WTC11 (cell line): ENCODE data around the gene DHFR. TPM values are rescaled to one million over a fixed set of nuclear protein-coding genes. Genes with fewer than 3 reads are reported as not detected.

Experiments used
- ATAC-seq: fragments of 200-7000 bp; cut with Tn5 transposase; 2 replicates; pipeline ENCODE4 v1.10.0; 2021; ENCODE audit warnings: mild to moderate bottlenecking, moderate library complexity
- CTCF ChIA-PET: fragments of 300-600 bp; sonication (Branson Sonifier 250); formaldehyde crosslinking; loops from one replicate; lab custom pipeline; 2021; ENCODE audit warnings: antibody characterized with exemption; lab: Charles Lee
- POLR2A ChIA-PET: fragments of 350-600 bp; sonication (Branson Sonifier 250); formaldehyde crosslinking; loops from one replicate; lab custom pipeline; 2021; ENCODE audit warnings: antibody characterized with exemption; lab: Charles Lee
- DNase-seq: peaks from one replicate; pipeline ENCODE4 v3.0.0; 2021; ENCODE audit warnings: low spot score
- H3K27ac Mint-ChIP-seq: 2 replicates; pipeline ENCODE4 v1.8.0; 2021; ENCODE audit warnings: mixed read lengths
- H3K27me3 Mint-ChIP-seq: 2 replicates; pipeline ENCODE4 v1.8.0; 2021; ENCODE audit warnings: low read depth, mild to moderate bottlenecking, moderate library complexity, mixed read lengths
- H3K36me3 Mint-ChIP-seq: 2 replicates; pipeline ENCODE4 v1.8.0; 2021; ENCODE audit warnings: mixed read lengths
- H3K4me1 Mint-ChIP-seq: 2 replicates; pipeline ENCODE4 v1.8.0; 2022; ENCODE audit warnings: mixed read lengths
- H3K4me3 Mint-ChIP-seq: 2 replicates; pipeline ENCODE4 v1.8.0; 2021; ENCODE audit warnings: mild to moderate bottlenecking, moderate library complexity, mixed read lengths
- H3K9me3 Mint-ChIP-seq: 2 replicates; pipeline ENCODE4 v1.8.0; 2021; ENCODE audit warnings: mixed read lengths
- ESRRA ChIP-seq: sonication (generic); formaldehyde crosslinking; IDR thresholded peaks from 2 replicates; pipeline ENCODE4 v1.8.1; 2022; ENCODE audit warnings: mild to moderate bottlenecking, missing genetic modification reagents, borderline replicate concordance
- FOXJ3 ChIP-seq: sonication (generic); formaldehyde crosslinking; IDR thresholded peaks from 2 replicates; pipeline ENCODE4 v1.9.0; 2021; ENCODE audit warnings: missing genetic modification reagents, mild to moderate bottlenecking, borderline replicate concordance
- IRF2 ChIP-seq: sonication (generic); formaldehyde crosslinking; IDR thresholded peaks from 2 replicates; pipeline ENCODE4 v1.8.0; 2022; ENCODE audit warnings: low read depth, missing genetic modification reagents, borderline replicate concordance
- TCF7 ChIP-seq: sonication (generic); formaldehyde crosslinking; IDR thresholded peaks from 2 replicates; pipeline ENCODE4 v1.8.0; 2022; ENCODE audit warnings: mild to moderate bottlenecking, low read depth, missing genetic modification reagents, moderate library complexity
- total RNA-seq: library from RNA; stranded (reverse); gene quantifications from 3 replicates; pipeline ENCODE4 v1.2.3, GENCODE V29; 2021

Gene DHFR
- total RNA-seq, 1 experiment from 2014 or later: 68.0 TPM

DNA sequence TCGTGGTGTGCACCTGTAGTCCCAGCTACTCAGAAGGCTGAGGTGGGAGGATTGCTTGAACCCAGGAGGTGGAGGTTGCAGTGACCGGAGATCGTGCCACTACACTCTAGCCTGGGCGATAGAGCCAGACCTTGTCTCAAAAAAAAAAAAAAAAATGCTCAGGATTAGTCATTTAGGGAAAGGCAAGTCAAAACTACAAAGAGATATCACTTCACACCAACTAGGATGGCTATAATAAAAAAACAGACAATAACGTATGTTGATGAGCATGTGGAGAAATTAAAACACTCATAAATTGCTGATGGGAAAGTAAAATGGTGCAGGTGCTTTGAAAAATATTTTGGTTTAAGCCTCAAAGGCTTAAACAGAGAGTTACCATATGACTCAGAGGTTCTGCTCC lies 78.4 kb downstream of the DHFR start:
- TF ChIP-seq IRF2 (CRISPR knock-in tag) (no peak), TCF7 (no peak), ESRRA (no peak), FOXJ3 (CRISPR knock-in tag) (no peak)
- Mint-ChIP-seq H3K36me3 (0 out of 2 replicates have a peak, but pooled peaks cover 2% of the 10 kb centered on the region), H3K4me1 (0 out of 2 replicates have a peak, but pooled peaks cover 4% of the 10 kb centered on the region), H3K9me3 (peaks cover 8% of the 10 kb centered on the region), H3K27ac (no peak overlapping the region), H3K27me3 (peaks cover 73% of the 10 kb centered on the region), H3K4me3 (no peak overlapping the region)
- ATAC-seq (no peak), DNase-seq (no peak)
- ChIA-PET POLR2A (no interaction called here), CTCF (no interaction called here)

Other genes starting within 250 kb of the DHFR start
- gene ZFYVE16, start 246.9 kb downstream of the DHFR start, total RNA-seq: 25.3 to 35.1 TPM (median 32.5 TPM) in 3 replicates
- 0.48 to 0.94 TPM (median 0.62 TPM) in 3 replicates for gene FAM151B, start 166.9 kb downstream of the DHFR start, total RNA-seq
- gene ANKRD34B, start 84.7 kb downstream of the DHFR start, total RNA-seq: 1.6 to 3.6 TPM (median 3.4 TPM) in 3 replicates
- gene MSH3, start 331 bp downstream of the DHFR start, total RNA-seq: 14.6 to 17.6 TPM (median 16.7 TPM) in 3 replicates